HG03108 (cell line): ENCODE results near the gene RNF26.

Experiments
- ATAC-seq: cut with Tn5 transposase; IDR thresholded peaks from one replicate; pipeline ENCODE4 v1.9.1; 2021; ENCODE audit warnings: moderate library complexity; ENCODE audit not compliant: unreplicated experiment

RNF26 gene

GRCh38 chr11:119347940-119348605, 13.7 kb downstream of the RNF26 start:
- ATAC-seq = no peak

DNA sequence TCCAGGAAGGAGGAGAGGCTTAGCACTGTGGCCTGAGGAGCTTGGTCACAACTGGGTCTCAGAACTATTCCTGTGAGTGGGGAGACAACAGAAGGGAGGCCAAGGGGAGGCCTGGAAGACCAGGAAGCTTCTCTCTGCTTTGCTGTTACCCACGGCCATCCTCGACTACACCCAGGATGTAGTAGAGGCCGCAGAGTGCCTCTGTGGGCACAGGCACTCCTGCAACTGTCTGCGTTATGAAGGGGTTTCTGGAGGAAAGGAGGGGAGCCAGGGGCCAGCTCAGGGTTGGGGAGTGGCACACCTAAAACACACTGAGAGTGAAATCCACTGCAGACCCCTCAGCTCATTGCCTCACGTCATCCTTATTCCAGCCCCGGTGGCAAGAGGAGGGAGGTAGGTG, 16.0 kb downstream of the RNF26 start:
- ATAC-seq = no peak

- ATAC-seq = no peak
Measured at GRCh38 chr11:119351232-119351631, 16.9 kb downstream of the RNF26 start.

- no peak for ATAC-seq
Measured at GRCh38 chr11:119352857-119353260, 18.5 kb downstream of the RNF26 start.

DNA sequence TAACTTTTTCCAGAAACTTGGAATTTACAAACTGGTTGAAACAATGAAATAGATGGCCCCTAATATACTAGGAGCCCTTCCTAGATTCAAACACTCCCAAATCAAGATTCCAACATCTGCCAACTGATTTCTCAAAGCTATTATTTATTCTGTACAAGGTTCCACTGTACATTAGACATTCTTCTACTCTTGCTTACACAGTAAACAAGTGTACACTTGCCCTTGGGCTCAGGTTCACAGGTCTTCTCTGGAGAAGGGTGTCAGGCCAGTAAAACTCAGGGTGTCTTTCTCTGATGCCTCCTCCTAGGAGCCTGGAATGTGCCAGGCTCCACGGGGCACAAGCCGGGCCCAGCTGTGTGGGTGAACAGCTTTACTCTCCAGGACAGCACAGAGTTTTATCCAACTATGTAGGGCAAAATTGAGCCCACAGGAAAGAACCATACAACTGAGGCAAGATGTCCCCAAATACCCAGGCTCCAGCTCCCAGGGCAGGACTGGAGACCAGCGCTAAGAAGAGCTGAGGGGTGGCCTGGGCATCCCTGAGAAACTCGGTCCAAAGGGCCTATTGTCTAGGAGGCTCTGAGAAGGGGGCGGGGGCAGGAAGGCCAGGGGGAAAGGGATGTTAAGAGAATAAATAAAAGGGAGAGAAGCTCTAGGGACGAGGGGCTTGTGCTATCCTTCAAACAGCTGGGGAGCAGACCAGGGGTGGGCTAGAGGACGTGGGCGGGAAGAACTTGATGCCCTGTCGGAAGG, 20.9 kb downstream of the RNF26 start:
- no peak for ATAC-seq

GRCh38 chr11:119356349-119357031, 22.2 kb downstream of the RNF26 start:
- peak; percentile 66 for ATAC-seq

DNA sequence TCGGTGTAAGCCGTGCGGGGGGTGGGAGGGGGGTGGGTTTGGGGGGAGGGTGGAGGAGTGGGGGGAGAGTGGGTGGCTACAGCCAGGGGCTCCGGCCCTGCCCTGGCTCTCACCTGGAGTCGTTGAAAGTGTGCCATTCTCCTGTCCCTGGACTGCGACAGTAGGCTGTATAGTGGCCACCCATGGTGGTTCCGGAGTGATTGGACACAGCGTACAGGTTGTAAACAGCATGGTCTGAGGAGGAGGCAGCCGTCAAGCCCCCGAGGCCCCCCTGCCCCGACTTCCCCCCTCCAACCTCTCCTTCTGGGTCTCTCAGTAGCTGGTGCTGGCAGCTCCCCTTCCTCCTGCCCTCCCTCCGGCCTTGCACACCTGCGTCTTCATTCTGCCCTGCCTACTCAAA, 22.7 kb downstream of the RNF26 start:
- ATAC-seq = no peak

- no peak for ATAC-seq
Measured at GRCh38 chr11:119359365-119360214, 25.3 kb downstream of the RNF26 start.

GRCh38 chr11:119361056-119361787, 26.9 kb downstream of the RNF26 start:
- ATAC-seq = no peak

DNA sequence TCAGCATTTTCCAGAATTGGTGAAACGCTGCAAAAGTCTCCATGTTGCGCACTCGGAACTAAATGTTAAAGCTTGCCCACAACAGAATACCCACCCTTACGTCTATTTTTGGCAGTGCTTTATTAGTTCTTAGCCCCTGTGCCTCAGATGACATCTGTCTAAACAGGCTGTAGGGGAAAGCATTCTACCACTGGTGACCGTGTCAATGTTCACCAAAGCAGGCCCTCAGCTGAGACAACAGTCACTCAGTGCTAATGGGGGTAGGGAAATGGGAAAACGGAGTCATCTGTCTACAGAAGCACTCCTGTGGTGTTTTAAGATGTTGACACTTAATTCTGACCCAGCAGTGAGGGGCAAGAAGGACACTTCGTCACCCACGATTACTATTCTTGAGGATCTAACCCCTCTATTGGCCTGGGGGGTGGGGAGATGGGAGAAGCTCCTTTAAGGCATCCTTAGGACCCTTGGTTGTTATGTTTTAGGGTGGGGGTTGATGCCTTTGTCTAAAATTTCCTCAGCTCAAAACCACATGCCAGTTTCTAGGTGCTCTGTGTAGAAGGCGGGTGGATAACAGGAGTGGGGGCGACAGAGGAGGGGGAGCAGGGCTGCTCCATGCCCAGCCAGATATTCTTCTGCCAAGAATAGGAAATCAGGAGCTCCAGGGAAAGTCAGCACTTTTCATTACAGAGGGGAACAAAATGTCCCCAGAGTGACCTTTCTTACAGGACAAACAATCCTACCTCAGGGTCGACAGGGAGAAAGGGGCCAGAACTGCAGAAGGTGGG, 27.8 kb downstream of the RNF26 start:
- ATAC-seq = no peak

DNA sequence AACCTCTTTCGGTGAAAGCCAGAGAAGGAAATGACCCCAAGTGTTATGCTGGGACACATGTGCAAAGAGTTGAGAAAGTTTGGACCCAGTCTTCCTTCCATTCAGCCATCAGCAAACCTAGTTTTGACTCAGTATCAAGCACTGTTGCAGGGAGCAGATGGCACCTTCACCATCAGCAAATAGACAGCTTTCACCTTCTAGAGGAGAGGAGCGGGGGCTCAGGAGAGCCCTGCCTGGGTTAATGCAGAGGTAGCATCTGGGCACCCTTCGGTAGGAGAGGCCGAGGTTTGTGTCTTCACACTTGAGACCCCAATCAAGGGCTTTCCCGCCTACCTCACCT, 28.4 kb downstream of the RNF26 start:
- no peak for ATAC-seq

- ATAC-seq = no peak
Measured at GRCh38 chr11:119363081-119363850, 28.9 kb downstream of the RNF26 start.

- ATAC-seq = no peak
Measured at GRCh38 chr11:119363851-119364590, 29.7 kb downstream of the RNF26 start.

- no peak for ATAC-seq
Measured at GRCh38 chr11:119365071-119365591, 30.8 kb downstream of the RNF26 start.

- ATAC-seq = no peak
Measured at GRCh38 chr11:119366690-119367620, 32.6 kb downstream of the RNF26 start.

- no peak for ATAC-seq
Measured at GRCh38 chr11:119367661-119368120, 33.4 kb downstream of the RNF26 start.
